OCI-LY3 (cell line): ENCODE results near the gene CLEC2B.
"Not testable (repeated sequence)": the region's sequence is repeated elsewhere in the genome, so short reads cannot be mapped to it uniquely, and the experiment has no call there.

ENCODE experiments used
- H2AFZ ChIP-seq: fragments of 200-600, 300-600 bp; shearing (Covaris generic); 2 replicates; pipeline ENCODE4 v1.6.0; 2014; ENCODE audit warnings: antibody characterized with exemption, low read depth, low read length
- H3K27ac ChIP-seq: fragments of 200-600, 300-600 bp; sonication (generic); 2 replicates; pipeline ENCODE4 v1.5.1; 2014; ENCODE audit warnings: mild to moderate bottlenecking, low read length, moderate library complexity, mixed read lengths
- H3K27me3 ChIP-seq: fragments of 200-600, 300-600 bp; sonication (generic); 2 replicates; pipeline ENCODE4 v1.6.1; 2014; ENCODE audit warnings: low read depth, low read length, mixed read lengths
- H3K36me3 ChIP-seq: fragments of 200-600, 300-600 bp; sonication (generic); replicated peaks from 2 replicates; pipeline ENCODE3; 2014; ENCODE audit warnings: low read depth, low read length, mixed read lengths
- H3K4me1 ChIP-seq: fragments of 300-600, 200-600 bp; sonication (generic); 2 replicates; pipeline ENCODE4 v1.6.1; 2014; ENCODE audit warnings: low read length, mixed read lengths
- H3K4me2 ChIP-seq: fragments of 200-600, 300-600 bp; sonication (generic); 2 replicates; pipeline ENCODE4 v1.6.1; 2014; ENCODE audit warnings: low read length, mixed read lengths
- H3K4me3 ChIP-seq: fragments of 300-600, 200-600 bp; sonication (generic); 2 replicates; pipeline ENCODE4 v1.5.1; 2014; ENCODE audit warnings: antibody characterized with exemption, mild to moderate bottlenecking, low read length, moderate library complexity
- H3K79me2 ChIP-seq: fragments of 300-600, 200-600 bp; shearing (Covaris generic); 2 replicates; pipeline ENCODE4 v1.6.1; 2014; ENCODE audit warnings: mild to moderate bottlenecking, low read length, mixed read lengths
- H3K9ac ChIP-seq: fragments of 300-600, 200-600 bp; shearing (Covaris generic); 2 replicates; pipeline ENCODE4 v1.6.0; 2014; ENCODE audit warnings: mild to moderate bottlenecking, low read length, moderate library complexity
- H3K9me3 ChIP-seq: fragments of 200-600, 300-600 bp; shearing (Covaris generic); 2 replicates; pipeline ENCODE4 v1.6.1; 2014; ENCODE audit warnings: low read length, mixed read lengths; ENCODE audit not compliant: insufficient read depth
- H4K20me1 ChIP-seq: fragments of 200-600, 300-600 bp; sonication (generic); 2 replicates; pipeline ENCODE4 v1.6.1; 2016; ENCODE audit warnings: low read length, mixed read lengths; ENCODE audit not compliant: insufficient read depth
- CTCF ChIP-seq: fragments of 200-600, 300-600 bp; sonication (generic); IDR thresholded peaks from 2 replicates; pipeline ENCODE4 v1.5.1; 2014; ENCODE audit warnings: antibody characterized with exemption, low read length, low read depth
- EZH2phosphoT487 ChIP-seq: fragments of 200-600 bp; shearing (Covaris generic); IDR thresholded peaks from 2 replicates; pipeline ENCODE4 v1.6.1; 2018; ENCODE audit warnings: antibody characterized with exemption, mixed run types, low read depth

The CLEC2B gene

GRCh38 chr12:9880532-9881078 is 11.5 kb upstream of the CLEC2B start:
- no peak overlapping the region for H3K27ac ChIP-seq
- no peaks in the 10 kb centered on the region for H3K79me2 ChIP-seq
- no peaks in the 10 kb centered on the region for H3K4me1 ChIP-seq
- H3K4me2 ChIP-seq = no peak overlapping the region
- no peaks in the 10 kb centered on the region for H3K9me3 ChIP-seq
- no peaks in the 10 kb centered on the region for H4K20me1 ChIP-seq
- H3K36me3 ChIP-seq = no peaks in the 10 kb centered on the region
- no peak for TF ChIP-seq EZH2phosphoT487
- TF ChIP-seq CTCF = no peak
- H3K4me3 ChIP-seq = no peak overlapping the region
- no peaks in the 10 kb centered on the region for H3K27me3 ChIP-seq
- H3K9ac ChIP-seq = no peak overlapping the region
- no peak overlapping the region for H2AFZ ChIP-seq

- not testable (repeated sequence) for H3K4me1 ChIP-seq, H3K27ac ChIP-seq, H3K79me2 ChIP-seq, H4K20me1 ChIP-seq, H3K4me2 ChIP-seq, H3K4me3 ChIP-seq, H2AFZ ChIP-seq, H3K36me3 ChIP-seq, H3K9me3 ChIP-seq, H3K9ac ChIP-seq, H3K27me3 ChIP-seq
Observed at GRCh38 chr12:9876120-9876519, 7.0 kb upstream of the CLEC2B start.

- Histone ChIP-seq H3K79me2 (no peaks in the 10 kb centered on the region), H3K4me3 (no peak overlapping the region), H2AFZ (no peak overlapping the region), H3K27me3 (no peaks in the 10 kb centered on the region), H3K27ac (no peak overlapping the region), H3K36me3 (no peaks in the 10 kb centered on the region), H3K9me3 (no peaks in the 10 kb centered on the region), H3K9ac (no peak overlapping the region), H4K20me1 (no peaks in the 10 kb centered on the region), H3K4me2 (no peak overlapping the region), H3K4me1 (peaks cover 18% of the 10 kb centered on the region; the same call in 1 of the 2 replicates)
- TF ChIP-seq EZH2phosphoT487 = no peak
Observed at GRCh38 chr12:9872742-9873141, 3.6 kb upstream of the CLEC2B start.

- Histone ChIP-seq H3K9me3 (no peaks in the 10 kb centered on the region), H3K4me1 (peaks cover 18% of the 10 kb centered on the region; the same call in 1 of the 2 replicates), H3K36me3 (no peaks in the 10 kb centered on the region), H3K79me2 (no peaks in the 10 kb centered on the region), H2AFZ (no peak overlapping the region), H3K4me2 (no peak overlapping the region), H4K20me1 (no peaks in the 10 kb centered on the region), H3K9ac (no peak overlapping the region), H3K4me3 (no peak overlapping the region), H3K27me3 (no peaks in the 10 kb centered on the region), H3K27ac (no peak overlapping the region)
- TF ChIP-seq EZH2phosphoT487 (no peak), CTCF (no peak)
Observed at GRCh38 chr12:9872162-9872561, 3.0 kb upstream of the CLEC2B start.

GRCh38 chr12:9870286-9870866 is 1.2 kb upstream of the CLEC2B start:
- Histone ChIP-seq H3K9ac (0 out of 2 replicates have a peak overlapping the region, but pooled peaks have one; percentile 67), H3K9me3 (no peaks in the 10 kb centered on the region), H3K4me3 (peak overlapping the region; percentile 77; the same call in 1 of the 2 replicates), H3K27ac (no peak overlapping the region), H3K27me3 (no peaks in the 10 kb centered on the region), H2AFZ (peak overlapping the region; percentile 99), H3K4me1 (peaks cover 25% of the 10 kb centered on the region), H3K79me2 (no peaks in the 10 kb centered on the region), H4K20me1 (no peaks in the 10 kb centered on the region), H3K36me3 (no peaks in the 10 kb centered on the region), H3K4me2 (peak overlapping the region; percentile 94)
- TF ChIP-seq CTCF = no peak
- no peak for TF ChIP-seq EZH2phosphoT487
